Fibroblast of upper back skin (primary cell): Measurements from ENCODE around the gene KCNJ16.

Experiments used
- DNase-seq: peaks from one replicate; pipeline ENCODE4 v3.0.0-alpha.2; 2013

Gene KCNJ16

GRCh38 chr17:70132505-70132904, 57.5 kb downstream of the KCNJ16 start:
- no peak for DNase-seq

- no peak for DNase-seq
These were observed 59.0 kb downstream of the KCNJ16 start for GRCh38 chr17:70134042-70134441.

- DNase-seq: no peak
These were observed 59.8 kb downstream of the KCNJ16 start for GRCh38 chr17:70134777-70135176.

- DNase-seq: no peak
These were observed 61.1 kb downstream of the KCNJ16 start for GRCh38 chr17:70136131-70136530.

- peak; percentile 90 for DNase-seq
These were observed 62.6 kb downstream of the KCNJ16 start for GRCh38 chr17:70137451-70138230.

GRCh38 chr17:70138291-70138865, 63.4 kb downstream of the KCNJ16 start:
- peak; percentile 87 for DNase-seq

GRCh38 chr17:70139449-70139993, 64.5 kb downstream of the KCNJ16 start:
- no peak for DNase-seq

- peak; percentile 36 for DNase-seq
These were observed 69.3 kb downstream of the KCNJ16 start for GRCh38 chr17:70144260-70144846.

GRCh38 chr17:70153210-70153609, 78.2 kb downstream of the KCNJ16 start:
- DNase-seq: no peak

- DNase-seq: no peak
These were observed 82.1 kb downstream of the KCNJ16 start for GRCh38 chr17:70157151-70157550.

GRCh38 chr17:70158180-70158579, 83.2 kb downstream of the KCNJ16 start:
- no peak for DNase-seq

GRCh38 chr17:70158591-70158990, 83.6 kb downstream of the KCNJ16 start:
- DNase-seq: no peak

- DNase-seq: no peak
These were observed 85.0 kb downstream of the KCNJ16 start for GRCh38 chr17:70159980-70160379.

GRCh38 chr17:70161519-70161918, 86.5 kb downstream of the KCNJ16 start:
- no peak for DNase-seq

- DNase-seq: no peak
These were observed 90.4 kb downstream of the KCNJ16 start for GRCh38 chr17:70165383-70165782.

- no peak for DNase-seq
These were observed 91.6 kb downstream of the KCNJ16 start for GRCh38 chr17:70166615-70167014.

- peak; percentile 54 for DNase-seq
These were observed 93.3 kb downstream of the KCNJ16 start for GRCh38 chr17:70168044-70168976.

- peak; percentile 69 for DNase-seq
These were observed 94.1 kb downstream of the KCNJ16 start, which contains the start of gene KCNJ2 for GRCh38 chr17:70168977-70169708. KCNJ2 (plus strand) TSS chr17:70169532; CDS start chr17:70175040, 5,508 bp downstream.

GRCh38 chr17:70169709-70170597, 94.9 kb downstream of the KCNJ16 start:
- peak; percentile 24 for DNase-seq

GRCh38 chr17:70171159-70171558, 96.1 kb downstream of the KCNJ16 start:
- DNase-seq: no peak

- peak; percentile 29 for DNase-seq
These were observed 97.4 kb downstream of the KCNJ16 start for GRCh38 chr17:70172449-70172848.
